H54 (cell line): ENCODE measurements around the gene GRM1.

Experiments used
- DNase-seq: peaks from one replicate; pipeline ENCODE4 v3.0.0; 2011; ENCODE audit warnings: low spot score, mixed read lengths; ENCODE audit not compliant: insufficient read length
- FAIRE-seq: peaks from 3 replicates; lab custom pipeline; 2011; peaks lifted over from hg19 to GRCh38; lab: Jason Lieb, UNC
- POLR2A ChIP-seq: IDR thresholded peaks from 2 replicates; pipeline ENCODE4 v1.6.1; 2011; ENCODE audit warnings: low read depth, mild to moderate bottlenecking, low read length

GRM1 gene

DNA sequence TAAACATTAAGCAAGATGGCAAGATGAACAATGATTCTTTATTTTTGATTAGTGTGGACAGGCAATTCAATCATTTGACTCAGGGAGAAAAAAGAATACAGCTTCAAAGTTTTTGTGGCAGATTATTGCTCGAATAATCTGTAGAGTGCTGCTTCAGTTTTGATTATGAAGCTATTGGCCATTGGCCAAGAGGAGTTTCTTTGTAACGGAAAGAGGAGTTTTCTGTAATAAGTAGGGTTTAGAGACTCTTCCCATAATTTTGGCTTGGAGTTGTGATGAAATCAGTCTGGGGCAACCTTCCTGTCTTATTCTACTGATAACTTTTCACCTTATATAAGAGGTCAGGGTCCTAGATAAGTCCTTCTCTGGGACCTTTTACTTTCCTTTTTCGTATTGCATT, 258.1 kb downstream of the GRM1 start:
- no peak for FAIRE-seq
- no peak for TF ChIP-seq POLR2A
- no peak for DNase-seq

- no peak for TF ChIP-seq POLR2A
- no peak for FAIRE-seq
- no peak for DNase-seq
These were observed 259.0 kb downstream of the GRM1 start for GRCh38 chr6:146287691-146288369.

GRCh38 chr6:146289816-146290588, 261.1 kb downstream of the GRM1 start:
- TF ChIP-seq POLR2A, result no peak
- no peak for DNase-seq
- no peak for FAIRE-seq

GRCh38 chr6:146290589-146290901, 261.7 kb downstream of the GRM1 start:
- no peak for FAIRE-seq
- TF ChIP-seq POLR2A, result no peak
- DNase-seq, result no peak

- no peak for DNase-seq
- no peak for FAIRE-seq
- TF ChIP-seq POLR2A, result no peak
These were observed 263.6 kb downstream of the GRM1 start for GRCh38 chr6:146292506-146292905.

- FAIRE-seq (no peak), DNase-seq (no peak)
- TF ChIP-seq POLR2A, result no peak
These were observed 266.8 kb downstream of the GRM1 start for GRCh38 chr6:146295695-146296094.

- no peak for FAIRE-seq
- no peak for TF ChIP-seq POLR2A
- no peak for DNase-seq
These were observed 269.0 kb downstream of the GRM1 start for GRCh38 chr6:146297815-146298214.

DNA sequence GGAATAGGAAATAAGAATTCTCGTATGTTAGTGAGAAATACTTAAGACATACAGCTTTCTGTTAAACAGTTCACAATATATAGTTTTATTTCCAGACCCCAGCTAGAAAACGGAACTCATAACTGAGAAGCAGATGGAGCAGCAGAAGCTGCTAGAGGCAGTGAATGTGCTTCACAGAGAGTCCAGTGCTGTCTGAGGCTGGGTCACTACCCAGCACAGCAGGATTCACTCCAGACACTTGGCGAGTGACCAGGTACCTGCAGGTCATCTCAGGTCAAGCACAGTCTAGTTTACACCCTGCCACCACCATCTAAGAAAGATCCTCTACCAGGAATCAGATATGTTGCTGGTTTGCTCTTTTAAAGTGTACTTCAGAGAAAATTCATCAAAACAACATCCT, 271.7 kb downstream of the GRM1 start:
- FAIRE-seq (no peak), DNase-seq (no peak)
- no peak for TF ChIP-seq POLR2A

DNA sequence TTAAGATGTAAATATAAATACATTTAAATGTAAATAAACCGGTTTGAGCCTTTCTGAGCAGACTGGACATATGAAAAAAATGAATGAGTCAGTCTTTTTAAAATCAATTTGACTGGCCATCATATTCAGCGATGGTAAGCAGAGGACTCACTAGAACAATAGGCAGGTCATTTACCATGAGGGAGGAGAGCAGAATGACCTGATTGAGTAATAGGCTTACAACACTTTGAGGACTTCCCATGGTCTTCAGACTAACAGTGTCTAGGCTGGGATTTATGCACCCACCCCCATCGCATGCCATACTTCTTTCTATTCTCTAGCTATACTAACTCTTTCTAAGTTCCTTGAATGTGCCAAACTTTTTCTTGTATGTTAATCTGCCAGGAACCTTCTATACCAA, 272.9 kb downstream of the GRM1 start:
- no peak for TF ChIP-seq POLR2A
- no peak for DNase-seq
- no peak for FAIRE-seq

DNA sequence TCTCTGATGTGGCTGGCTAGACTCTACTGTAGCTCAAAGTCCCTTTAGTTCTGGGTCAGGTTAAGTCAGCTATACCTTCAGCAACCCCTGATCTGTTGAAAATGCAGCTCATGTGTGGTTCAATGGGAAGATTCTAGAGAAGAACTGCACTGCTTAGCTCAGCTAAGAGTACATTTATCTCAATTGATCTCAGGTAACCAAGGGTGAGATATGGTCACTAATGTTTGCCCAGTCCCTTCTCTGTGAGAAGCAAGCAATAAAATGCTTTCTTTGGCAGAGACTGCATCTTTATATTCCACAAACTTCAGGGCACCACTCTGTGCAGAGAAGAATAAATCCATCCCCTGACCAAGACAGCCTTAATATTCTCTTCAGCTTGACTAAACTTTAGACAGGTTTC, 274.1 kb downstream of the GRM1 start:
- DNase-seq (no peak), FAIRE-seq (no peak)
- TF ChIP-seq POLR2A, result no peak

GRCh38 chr6:146304181-146304580, 275.3 kb downstream of the GRM1 start:
- TF ChIP-seq POLR2A, result no peak
- no peak for DNase-seq
- FAIRE-seq, result no peak

DNA sequence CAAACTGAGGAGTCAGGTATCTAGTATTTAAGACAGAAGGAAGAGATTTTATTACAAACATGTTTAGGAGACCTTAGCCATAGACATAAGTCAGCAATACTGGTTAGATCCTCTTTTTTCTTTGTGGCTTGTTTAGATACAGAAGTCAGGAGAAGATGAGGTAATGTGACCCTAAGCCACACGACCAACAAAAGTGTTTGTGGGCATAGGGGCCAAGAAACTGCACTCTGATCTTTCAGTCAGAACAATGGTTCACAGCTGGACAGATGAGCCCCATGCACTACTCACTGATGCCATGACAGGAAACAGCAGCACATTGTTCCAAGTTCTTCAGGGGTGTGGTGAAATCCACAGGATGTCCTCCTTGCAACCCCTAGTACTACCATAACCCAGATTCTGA, 276.2 kb downstream of the GRM1 start:
- FAIRE-seq (no peak), DNase-seq (no peak)
- no peak for TF ChIP-seq POLR2A

- TF ChIP-seq POLR2A, result no peak
- no peak for DNase-seq
- FAIRE-seq, result no peak
These were observed 277.1 kb downstream of the GRM1 start for GRCh38 chr6:146305951-146306350.

DNA sequence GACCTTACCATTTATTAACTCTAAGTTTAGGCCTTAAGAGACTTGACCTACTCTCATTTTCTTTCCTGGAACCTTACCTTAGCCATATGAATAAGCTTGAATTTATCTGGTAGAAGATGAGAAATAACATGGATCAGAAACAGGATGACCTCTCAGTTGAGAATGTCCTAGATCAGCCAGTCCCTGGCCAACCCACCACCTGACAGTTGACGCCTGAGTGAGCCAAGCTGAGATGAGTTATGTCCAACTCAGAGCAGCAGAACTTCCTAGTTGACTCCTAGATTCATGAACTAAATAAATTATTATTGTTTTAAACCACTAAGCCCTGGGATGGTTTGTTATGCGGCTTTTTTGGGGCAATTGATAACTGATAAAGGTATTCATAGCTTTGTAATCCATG, 281.8 kb downstream of the GRM1 start:
- no peak for TF ChIP-seq POLR2A
- FAIRE-seq (no peak), DNase-seq (no peak)

- no peak for FAIRE-seq
These were observed 282.2 kb downstream of the GRM1 start for GRCh38 chr6:146311079-146311478.

More at GRCh38 chr6:146311079-146311478, 282.2 kb downstream of the GRM1 start:
- DNase-seq, result no peak
- TF ChIP-seq POLR2A, result no peak
